ENCODE measurements around the gene FTSJ3.
"Not testable (repeated sequence)": the region's sequence is repeated elsewhere in the genome, so short reads cannot be mapped to it uniquely, and the experiment has no call there.

FTSJ3 gene, protein sequence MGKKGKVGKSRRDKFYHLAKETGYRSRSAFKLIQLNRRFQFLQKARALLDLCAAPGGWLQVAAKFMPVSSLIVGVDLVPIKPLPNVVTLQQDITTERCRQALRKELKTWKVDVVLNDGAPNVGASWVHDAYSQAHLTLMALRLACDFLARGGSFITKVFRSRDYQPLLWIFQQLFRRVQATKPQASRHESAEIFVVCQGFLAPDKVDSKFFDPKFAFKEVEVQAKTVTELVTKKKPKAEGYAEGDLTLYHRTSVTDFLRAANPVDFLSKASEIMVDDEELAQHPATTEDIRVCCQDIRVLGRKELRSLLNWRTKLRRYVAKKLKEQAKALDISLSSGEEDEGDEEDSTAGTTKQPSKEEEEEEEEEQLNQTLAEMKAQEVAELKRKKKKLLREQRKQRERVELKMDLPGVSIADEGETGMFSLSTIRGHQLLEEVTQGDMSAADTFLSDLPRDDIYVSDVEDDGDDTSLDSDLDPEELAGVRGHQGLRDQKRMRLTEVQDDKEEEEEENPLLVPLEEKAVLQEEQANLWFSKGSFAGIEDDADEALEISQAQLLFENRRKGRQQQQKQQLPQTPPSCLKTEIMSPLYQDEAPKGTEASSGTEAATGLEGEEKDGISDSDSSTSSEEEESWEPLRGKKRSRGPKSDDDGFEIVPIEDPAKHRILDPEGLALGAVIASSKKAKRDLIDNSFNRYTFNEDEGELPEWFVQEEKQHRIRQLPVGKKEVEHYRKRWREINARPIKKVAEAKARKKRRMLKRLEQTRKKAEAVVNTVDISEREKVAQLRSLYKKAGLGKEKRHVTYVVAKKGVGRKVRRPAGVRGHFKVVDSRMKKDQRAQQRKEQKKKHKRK

DNA sequence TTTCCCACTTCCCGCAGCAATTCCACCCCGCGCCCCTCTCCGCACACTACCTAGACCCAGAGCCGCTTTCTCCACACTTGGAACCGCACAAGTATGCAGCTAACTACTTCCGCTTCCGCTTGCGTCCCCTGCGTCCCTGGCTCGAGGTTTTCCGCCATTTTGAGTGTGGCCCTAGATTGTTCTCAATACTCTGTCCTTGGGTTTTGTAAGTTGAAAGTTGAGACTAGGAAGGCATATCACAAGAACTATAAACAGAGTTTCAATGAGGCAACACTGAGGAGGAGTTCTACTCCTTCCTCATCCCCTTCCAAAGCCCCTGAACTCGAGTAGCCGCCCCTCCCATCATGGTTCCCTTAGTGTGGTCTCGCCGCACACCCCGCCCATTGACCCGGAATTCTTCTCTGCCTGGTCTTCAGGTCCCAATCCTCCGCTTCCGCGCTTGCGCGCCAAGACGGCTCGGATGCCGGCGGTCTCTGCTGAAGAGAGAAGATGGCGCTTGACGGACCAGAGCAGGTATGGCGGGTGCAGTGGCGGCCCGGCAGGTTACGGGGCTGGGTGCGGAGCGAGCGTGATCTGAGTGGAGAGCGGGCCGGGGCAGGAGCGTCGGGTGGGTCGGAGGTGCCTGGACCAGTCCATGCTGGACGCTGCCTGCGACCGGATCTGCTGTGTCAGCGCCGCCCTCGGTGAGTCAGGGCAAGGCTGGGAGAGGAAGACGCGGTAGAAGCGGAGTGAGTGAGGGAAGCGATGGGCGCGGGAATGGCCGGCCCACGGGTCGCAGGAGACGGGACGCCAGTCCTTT is at the start of gene FTSJ3, which contains the start of gene PSMC5:
TSS of gene FTSJ3 (minus strand) at position 662 of the 799 bp plus-strand sequence. CDS start 761 bp downstream, outside the sequence.
TSS of gene PSMC5 (plus strand) at position 430 of the 799 bp plus-strand sequence. CDS start at position 490, 60 bp downstream.
- TF ChIP-seq POLR2A (IDR thresholded peaks at IDR 0.05; ENCODE audit: low read depth, low read length) = peak; percentile 93
- peak; percentile 95 for DNase-seq (ENCODE audit: insufficient read length, low spot score)
- FAIRE-seq = no peak

DNA sequence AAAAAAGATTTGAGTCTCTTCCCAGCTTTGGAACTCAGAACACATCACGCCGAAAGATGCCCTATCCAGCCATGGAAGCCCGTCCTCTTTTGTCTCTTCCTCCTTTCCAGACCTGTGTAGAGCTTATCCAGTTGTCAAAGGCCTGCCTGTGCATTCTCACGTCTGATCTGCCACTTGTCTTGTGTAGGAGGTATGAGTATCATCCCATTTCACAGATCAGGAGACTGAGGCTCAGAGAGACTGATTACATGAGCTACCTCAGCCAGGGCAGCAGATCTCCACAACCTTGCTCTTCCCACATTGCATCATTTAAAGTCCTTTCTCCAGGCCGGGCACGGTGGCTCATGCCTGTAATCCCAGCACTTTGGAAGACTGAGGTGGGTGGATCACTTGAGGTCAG is 47.2 kb upstream of the FTSJ3 start:
- not testable (repeated sequence) for FAIRE-seq; DNase-seq (ENCODE audit: insufficient read length, low spot score)

DNA sequence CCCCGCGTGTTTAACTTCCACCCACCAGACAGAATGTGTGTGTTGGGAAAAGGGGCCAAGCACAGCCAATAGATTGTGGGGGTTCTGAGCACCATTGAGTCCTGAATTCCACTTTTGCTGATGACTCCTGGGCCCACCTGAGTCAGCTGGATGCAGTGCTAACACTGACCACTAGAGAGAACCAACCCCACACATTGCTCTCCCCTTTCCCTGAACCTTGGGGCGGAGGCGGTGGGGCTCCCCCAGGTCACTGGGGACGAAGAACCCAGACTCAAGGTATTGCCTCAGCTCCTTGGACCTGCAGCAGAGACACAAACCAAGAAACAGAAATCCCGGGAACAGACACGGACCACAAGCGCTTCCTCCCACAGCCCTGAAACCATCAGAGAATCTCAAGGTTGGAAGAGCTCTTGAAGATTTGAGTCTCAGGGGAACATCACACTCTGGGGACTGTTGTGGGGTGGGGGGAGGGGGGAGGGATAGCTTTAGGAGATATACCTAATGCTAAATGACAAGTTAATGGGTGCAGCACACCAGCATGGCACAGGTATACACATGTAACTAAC is 46.7 kb upstream of the FTSJ3 start:
- FAIRE-seq; DNase-seq (ENCODE audit: insufficient read length, low spot score): not testable (repeated sequence)

DNA sequence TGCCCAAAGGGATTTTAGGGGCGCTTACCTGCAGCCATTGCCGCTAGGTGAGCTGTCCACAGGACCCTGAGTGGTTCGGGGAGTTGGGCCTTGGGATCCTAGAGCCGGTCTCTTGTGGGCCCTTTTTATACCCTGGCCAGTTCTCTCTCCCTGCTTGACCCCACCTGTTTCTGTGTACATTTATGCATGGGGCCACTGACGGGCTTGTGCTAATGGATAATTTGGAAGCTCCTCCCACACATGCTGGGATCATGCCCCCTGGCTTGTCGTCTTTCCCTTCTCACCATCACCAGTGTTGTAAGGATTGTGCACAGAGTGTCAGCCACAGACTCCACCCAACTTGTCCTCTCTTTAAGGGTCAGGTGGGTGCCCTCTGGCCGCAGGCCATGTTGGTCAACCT is 46.1 kb upstream of the FTSJ3 start, which contains the start of gene CSH2:
TSS of gene CSH2 (minus strand) at position 101 of the 400 bp plus-strand sequence. CDS start at position 38, 63 bp downstream.
- DNase-seq (ENCODE audit: insufficient read length, low spot score); FAIRE-seq: not testable (repeated sequence)

DNA sequence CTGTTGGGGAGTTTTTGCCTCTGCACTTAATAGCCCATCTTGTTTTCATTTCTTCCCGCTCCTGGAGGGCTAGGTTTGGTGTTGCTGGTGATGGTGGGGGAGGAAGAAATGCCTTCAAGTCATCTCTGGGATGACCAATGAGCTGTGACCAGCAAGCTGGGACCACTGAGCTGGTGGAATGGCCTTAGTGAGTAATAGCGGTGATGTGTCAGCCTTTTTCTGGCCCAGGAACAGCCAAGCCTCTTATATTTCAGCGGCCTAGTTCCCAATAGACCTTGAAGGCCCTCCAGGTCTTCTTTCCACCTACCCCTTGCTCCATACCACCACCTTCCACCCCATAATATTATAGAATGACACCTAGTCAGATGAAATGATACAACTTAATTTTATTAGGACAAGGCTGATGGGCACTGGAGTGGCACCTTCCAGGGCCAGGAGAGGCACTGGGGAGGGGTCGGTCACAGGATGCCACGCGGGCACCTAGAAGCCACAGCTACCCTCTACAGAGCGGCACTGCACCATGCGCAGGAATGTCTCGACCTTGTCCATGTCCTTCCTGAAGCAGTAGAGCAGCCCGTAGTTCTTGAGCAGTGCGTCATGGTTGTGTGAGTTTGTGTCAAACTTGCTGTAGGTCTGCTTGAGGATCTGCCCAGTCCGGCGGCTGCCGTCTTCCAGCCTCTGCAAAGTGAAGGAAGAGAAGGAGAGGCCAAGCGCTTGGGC is 44.3 kb upstream of the FTSJ3 start:
- not testable (repeated sequence) for FAIRE-seq; DNase-seq (ENCODE audit: insufficient read length, low spot score)

DNA sequence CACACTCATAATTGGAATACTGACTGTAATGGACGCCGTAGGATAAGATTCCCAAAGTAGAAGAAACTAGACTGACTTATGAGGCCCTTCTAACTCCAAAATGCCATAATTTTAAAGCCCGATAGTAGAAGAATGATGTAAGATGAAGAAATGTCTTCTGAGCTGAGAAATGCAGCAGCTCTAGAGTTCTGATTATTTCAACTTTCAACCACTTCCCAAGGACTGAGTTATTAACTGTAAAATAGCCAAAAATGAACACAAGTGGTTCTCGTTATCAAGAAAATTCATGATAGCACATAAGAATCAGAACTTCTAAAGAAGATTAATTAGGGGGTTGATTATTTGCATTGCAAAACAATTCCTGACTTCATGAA is 42.8 kb upstream of the FTSJ3 start:
- DNase-seq (ENCODE audit: insufficient read length, low spot score) = not testable (repeated sequence)

DNA sequence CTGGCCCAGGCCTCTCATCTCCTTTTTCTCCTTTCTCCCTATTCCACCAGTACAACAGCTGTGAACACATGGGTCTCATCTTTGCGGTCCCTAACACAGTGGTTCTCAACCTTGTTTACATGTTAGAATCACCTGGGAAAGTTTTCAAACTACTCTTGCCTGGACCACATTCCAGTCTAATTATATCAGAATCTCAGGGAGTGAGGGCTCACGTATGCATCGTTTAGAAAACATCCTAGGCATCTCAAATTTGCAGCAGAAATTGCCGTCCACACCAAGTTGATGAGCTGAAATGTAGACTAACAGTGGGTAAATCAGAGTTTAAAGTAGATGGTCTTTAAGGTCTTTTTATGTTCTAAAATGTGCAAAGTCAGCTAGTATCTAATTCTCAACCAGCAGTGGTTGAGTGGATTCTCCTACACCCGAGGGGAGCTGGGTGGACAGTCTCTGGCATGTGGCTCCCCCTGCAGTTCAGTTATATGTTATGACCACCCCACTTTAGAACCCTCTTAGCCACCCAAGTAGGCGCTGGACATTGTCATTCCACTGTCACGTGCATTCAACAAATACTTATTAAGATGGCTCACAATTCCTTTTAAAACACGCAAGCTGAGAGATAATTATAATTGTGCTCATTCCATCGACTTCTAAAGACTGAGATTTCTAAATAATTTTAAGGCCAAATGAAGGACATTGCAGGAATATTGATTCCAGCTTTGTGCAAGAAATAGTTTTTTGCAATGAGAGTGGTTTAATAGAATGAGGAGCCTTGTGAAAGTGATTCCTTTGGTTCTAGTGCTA is 42.2 kb upstream of the FTSJ3 start:
- FAIRE-seq; DNase-seq (ENCODE audit: insufficient read length, low spot score): not testable (repeated sequence)

More for the DNA sequence above, 42.8 kb upstream of the FTSJ3 start:
- FAIRE-seq = not testable (repeated sequence)

DNA sequence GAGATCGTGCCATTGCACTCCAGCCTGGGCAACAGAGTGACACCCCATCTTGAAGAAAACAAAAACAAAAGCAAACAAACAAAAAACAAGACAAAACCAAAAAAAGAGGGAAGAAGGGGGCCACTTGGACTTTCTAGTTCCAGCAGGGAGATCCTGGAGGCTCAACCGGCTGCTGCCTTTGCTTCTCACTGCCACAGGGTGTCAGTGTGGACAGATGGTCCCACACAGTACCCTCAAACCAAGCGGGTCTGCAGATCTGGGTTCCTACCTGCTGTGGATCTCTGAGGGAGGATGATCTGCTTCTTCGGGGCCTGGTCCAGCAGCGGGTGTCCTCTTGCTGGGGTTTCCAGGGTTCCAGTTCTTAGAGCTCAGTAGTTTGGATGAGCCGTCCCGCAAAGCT is 39.2 kb upstream of the FTSJ3 start:
- FAIRE-seq; DNase-seq (ENCODE audit: insufficient read length, low spot score): not testable (repeated sequence)

DNA sequence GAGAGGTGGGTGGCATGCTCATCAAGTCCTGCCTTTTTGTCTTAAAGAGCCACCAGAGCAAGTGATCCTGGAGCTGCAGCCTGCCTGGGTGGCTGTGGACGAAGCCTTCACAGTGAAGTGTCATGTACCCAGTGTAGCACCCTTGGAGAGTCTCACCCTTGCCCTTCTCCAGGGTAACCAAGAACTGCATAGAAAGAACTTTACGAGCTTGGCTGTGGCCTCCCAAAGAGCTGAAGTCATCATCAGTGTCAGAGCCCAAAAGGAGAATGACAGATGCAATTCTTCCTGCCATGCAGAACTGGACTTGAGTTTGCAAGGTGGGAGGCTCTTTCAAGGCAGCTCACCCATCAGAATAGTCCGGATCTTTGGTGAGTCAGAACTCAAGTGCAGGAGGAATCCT is 31.8 kb upstream of the FTSJ3 start:
- DNase-seq (ENCODE audit: insufficient read length, low spot score) (no peak), FAIRE-seq (no peak)
- TF ChIP-seq POLR2A (IDR thresholded peaks at IDR 0.05; ENCODE audit: low read depth, low read length) = no peak

DNA sequence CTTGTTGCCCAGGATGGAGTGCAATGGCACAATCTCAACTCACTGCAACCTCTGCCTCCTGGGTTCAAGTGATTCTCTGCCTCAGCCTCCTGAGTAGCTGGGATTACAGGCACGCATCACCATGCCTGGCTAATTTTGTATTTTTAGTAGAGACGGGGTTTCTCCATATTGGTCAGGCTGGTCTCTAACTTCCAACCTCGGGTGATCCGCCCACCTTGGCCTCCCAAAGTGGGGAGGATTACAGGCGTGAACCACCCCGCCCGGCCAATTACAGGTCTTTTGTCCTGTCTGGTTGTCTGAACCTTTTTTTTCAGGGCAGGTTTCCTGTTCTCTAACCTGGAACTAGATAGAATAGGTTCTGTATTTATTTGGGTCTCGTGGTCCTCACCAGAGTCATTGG is 29.0 kb upstream of the FTSJ3 start:
- FAIRE-seq; DNase-seq (ENCODE audit: insufficient read length, low spot score): not testable (repeated sequence)

DNA sequence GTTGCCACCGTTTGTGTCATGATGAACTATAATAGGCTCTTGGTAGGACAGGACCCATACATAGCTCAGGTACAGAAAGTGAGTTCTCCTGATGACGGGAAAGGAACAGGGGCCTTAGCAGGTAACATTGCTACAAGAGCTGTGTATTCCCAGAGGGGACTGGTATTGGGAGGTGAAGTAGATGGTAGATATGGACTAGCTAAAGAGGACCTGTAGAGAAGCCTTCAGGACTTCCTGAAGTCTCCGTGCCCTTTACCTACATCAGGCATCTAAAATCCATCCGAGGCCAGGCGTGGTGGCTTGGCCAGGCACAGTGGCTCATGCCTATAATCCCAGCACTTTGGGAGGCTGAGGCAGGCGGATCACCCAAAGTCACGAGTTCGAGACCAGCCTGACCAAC is 27.7 kb upstream of the FTSJ3 start:
- FAIRE-seq (no peak), DNase-seq (ENCODE audit: insufficient read length, low spot score) (no peak)
- TF ChIP-seq POLR2A (IDR thresholded peaks at IDR 0.05; ENCODE audit: low read depth, low read length) = no peak

DNA sequence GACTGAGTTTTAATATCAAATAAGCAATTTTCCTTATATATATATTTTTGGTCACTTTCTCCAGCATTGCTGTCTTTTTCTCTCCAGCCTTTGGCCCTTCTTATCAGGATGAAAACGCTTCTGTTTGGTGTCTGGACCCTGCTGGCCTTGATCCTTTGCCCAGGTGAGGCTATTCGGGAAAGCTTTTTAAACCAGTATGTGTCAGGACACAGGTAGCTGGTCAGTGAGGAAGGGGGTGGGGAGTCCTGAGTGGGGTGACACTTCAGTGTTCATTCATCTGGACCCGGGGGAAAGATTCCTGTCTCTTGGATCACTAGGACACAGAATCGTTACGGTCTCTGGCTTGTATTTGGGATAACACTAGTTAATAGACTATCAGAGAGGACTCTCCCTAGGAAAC is 27.2 kb upstream of the FTSJ3 start:
- FAIRE-seq = no peak
- DNase-seq (ENCODE audit: insufficient read length, low spot score) = no peak
- no peak for TF ChIP-seq POLR2A (IDR thresholded peaks at IDR 0.05; ENCODE audit: low read depth, low read length)
